Mesenteric fat pad (tissue), 1 donor: ENCODE data around the gene BCOR. TPM values are rescaled to one million over a fixed set of nuclear protein-coding genes. Genes with fewer than 3 reads are reported as not detected.

Source experiments
- DNase-seq: peaks from one replicate; pipeline ENCODE4 v3.0.0-alpha.2; 2020; ENCODE audit warnings: low spot score
- total RNA-seq: library from RNA; stranded (reverse); fragmentation: NEBNext Ultra II Directional; extraction: Animal tissue kit (Norgen Biotek cat#: 25700); gene quantifications from one replicate; pipeline ENCODE4 v1.2.1, GENCODE V29; 2021
- donor health status: DM: yes; HTN: yes; CAD: no.

The BCOR gene
- total RNA-seq, 1 donor from 2014 or later = 20.5 TPM

DNA sequence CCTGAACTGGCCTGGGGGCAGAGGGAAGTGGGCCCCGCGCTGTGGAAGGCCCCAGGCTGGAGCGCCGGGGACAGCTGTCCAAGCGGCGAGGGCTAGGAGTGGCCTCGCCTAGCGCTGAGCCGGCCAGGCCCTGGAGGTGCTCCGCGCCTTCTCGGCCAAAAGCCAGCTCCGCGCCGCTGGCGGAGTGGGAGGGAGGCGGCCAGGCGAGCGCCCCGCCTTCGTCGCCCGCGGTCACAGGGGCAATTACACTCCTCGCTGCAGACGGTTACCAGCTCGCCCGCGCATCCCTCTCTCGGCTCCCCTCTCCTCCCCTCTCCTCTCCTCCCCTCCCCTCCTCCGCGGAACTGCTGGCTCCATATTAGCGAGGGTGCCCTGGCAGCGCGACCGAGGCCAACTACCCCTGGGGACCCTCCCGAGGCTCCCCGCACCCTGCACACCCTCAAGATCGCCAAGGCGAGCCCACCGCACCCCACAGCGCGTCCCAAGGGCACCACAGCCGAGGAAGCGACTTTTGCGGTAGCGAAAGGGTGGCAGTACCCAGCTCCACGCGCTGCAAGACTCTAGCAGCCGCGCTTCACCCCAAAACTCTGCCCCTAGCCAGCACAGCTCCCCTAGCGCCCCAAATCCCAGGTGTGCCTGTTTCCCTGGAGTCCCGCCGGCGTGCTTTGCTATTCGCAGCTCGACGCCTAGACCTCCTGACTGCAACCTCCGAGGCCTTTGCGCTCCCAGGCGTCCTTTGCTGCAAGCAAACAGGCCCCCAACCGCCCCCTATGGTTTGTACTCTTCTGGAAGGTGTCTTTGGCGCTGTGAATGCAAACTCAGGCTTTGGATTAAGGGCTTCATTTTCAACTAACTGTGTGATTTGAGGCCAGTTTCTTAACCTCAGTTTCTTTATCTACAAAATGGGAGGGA, 91.4 kb downstream of the BCOR start:
- no peak for DNase-seq

DNA sequence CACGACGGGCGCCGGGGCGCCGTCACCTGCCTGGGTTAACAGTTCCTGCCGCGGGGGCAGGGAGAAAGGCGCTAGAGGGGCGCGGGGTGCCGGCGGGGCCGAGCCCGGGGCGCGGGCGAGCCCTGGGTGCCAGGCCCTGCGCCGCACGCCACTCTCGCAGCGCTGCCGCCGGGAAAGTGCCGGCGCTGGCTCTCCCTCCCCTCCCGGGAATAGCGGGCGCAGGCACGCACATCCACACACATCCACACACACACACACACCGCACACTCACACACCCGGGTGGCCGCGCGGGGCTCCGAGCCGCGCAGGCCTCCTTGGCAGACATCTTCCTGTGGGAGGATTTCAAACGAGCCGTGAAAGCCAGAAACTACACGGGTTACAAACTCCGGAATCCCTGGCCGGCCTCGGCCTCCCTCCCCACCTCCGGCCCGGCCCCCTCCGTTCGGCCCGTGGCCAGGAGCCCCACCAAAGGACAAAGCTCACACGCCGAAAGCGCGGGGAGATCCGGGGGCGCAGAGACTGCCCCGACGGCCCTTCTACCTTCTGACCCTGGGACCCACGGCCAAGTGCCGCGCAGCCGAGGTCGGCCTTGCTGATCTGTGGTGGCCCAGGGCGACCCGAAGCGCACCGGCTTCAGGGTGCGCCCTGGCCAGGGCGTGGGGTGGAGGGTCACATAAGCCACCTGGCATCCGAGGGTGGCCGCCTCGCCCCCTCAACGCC, 92.3 kb downstream of the BCOR start:
- no peak for DNase-seq

DNA sequence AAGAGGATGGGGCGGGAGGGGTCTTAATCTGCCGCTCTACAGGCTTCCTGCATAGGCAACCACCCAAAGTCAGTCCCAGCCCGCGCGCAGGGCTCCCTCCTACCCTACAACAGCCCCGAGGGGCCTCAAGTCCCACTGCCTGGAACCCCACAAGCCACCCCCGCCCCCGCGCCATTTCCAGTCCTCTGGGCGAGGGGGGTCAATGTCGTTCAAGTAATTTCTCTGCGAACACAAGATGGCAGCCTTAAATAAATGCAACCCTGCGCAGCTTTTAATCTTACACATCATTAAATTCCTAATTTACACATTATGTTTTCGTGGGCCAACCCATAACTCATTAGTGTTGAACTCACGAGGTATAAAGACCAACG, 92.9 kb downstream of the BCOR start:
- no peak for DNase-seq

DNA sequence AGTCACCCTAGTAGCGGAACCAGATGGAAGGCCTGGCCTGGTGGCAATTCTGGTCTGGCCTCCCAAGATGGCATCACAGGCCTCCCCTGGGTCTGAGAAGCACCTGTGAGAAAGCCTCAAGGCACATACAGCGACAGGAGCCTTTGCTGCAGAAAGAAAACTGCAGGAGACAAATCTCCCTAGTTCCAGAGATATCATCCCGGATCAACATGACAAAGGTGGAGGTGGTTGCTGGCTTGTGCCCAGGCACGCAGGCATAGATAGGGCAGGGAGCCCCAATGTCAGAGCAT, 93.6 kb downstream of the BCOR start:
- no peak for DNase-seq

DNA sequence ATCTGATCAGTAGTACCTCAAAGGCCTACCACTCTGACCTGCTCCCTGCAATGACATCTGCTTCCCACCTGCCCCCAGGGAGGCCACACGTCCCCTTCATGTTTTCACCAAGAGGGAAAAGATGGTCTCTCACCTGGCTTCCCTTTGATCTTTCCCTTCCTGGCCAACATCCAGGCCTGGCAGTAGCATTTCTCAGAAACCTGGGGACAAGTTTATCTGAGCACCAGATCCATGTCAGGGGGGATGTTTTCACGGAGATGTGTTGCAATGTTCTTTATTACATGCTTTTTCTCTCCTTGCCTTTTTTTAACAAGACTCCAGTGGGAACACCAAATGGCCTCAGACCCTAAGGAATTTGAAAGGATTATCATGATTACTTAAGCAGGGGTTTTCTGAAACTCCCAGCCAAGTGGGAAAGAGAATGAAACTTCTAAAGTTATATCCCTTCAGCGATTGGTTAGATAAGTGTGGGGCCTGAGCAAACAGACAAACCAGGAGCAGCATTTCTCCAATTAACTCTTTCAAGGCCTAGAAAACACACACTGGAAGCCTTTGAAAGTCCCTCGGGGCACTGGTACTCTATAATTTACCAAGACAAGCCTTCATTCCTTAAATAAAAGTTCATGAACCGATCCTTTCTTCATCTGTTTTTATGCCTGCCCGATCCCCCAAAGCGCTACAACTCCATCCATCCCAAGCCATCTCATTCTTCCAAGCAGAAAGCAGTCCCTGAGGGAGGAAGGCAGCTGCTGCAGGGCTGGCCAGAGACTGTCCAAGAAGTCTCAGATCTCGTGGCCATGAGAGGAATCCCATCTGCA, 94.1 kb downstream of the BCOR start:
- no peak for DNase-seq

DNA sequence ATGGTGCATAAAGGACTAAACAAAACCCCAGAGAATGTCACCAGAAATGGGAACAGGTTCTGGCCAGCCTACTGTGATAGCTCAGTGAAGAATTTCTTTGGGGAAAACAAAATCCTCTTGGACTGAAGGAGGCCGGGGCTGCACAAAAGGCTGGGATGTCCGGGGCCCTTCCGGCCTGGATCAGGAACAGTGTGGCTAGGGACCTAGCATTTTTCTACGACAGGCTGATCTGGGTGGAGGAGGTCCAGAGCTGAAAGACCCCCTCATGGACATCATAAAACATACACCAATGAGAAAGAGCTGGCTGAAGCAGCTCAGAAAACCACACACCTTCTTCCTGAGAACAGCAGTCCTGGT, 94.7 kb downstream of the BCOR start:
- DNase-seq = no peak
